Measurements from ENCODE around the gene FAM221A.
"Not testable (repeated sequence)": the region's sequence is repeated elsewhere in the genome, so short reads cannot be mapped to it uniquely, and the experiment has no call there.

Gene FAM221A

GRCh38 chr7:23709081-23709750, 29.2 kb downstream of the FAM221A start:
- no peak for DNase-seq (ENCODE audit: low read depth)

- DNase-seq (ENCODE audit: low read depth): no peak
Measured at GRCh38 chr7:23710000-23710399, 30.0 kb downstream of the FAM221A start, which contains the start of gene STK31. STK31 (plus strand) TSS chr7:23710219; CDS start chr7:23710286, 67 bp downstream.

GRCh38 chr7:23712368-23713284, 32.6 kb downstream of the FAM221A start:
- no peak for DNase-seq (ENCODE audit: low read depth)

DNA sequence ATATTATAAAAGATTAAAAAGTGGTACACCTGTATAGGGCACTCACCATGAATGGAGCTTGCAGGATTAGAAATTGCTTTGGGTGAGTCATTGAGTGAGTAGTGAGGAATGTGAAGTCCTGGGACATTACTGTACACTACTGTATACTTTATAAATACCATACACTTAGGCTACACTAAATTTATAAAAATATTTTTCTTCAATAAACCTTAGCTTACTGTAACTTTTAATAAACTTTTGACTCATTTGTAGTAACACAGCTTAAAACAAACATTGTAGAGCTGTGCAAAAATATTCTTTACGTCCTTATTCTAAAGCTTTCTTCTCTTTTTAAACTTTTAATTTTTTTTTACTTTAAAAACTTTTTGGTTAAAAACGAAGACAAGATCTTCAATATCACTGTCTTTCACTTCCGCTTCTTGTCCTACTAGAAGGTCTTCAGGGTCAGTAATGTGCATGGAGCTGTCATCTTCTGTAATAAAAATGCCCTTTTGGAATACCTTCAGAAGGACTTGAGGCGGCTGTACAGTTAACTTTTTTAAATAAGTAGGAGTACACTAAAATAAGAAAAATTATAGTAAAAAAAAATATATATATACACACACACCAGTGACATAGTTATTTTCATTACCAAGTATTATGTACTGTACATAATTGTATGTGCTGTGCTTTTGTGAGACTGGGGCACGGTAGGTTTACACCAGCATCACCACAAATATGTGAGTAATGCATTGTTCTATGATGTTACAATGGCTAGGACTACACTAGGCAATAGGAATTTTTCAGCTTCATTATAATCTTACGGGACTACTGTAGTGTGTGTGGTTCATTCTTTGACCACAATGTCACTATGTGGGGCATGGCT, 33.5 kb downstream of the FAM221A start:
- DNase-seq (ENCODE audit: low read depth): no peak

GRCh38 chr7:23714150-23714464, 34.1 kb downstream of the FAM221A start:
- DNase-seq (ENCODE audit: low read depth): no peak

- DNase-seq (ENCODE audit: low read depth): no peak
Measured at GRCh38 chr7:23714579-23714978, 34.6 kb downstream of the FAM221A start.

GRCh38 chr7:23715099-23715498, 35.1 kb downstream of the FAM221A start:
- no peak for DNase-seq (ENCODE audit: low read depth)

GRCh38 chr7:23717788-23718187, 37.8 kb downstream of the FAM221A start:
- DNase-seq (ENCODE audit: low read depth): no peak

DNA sequence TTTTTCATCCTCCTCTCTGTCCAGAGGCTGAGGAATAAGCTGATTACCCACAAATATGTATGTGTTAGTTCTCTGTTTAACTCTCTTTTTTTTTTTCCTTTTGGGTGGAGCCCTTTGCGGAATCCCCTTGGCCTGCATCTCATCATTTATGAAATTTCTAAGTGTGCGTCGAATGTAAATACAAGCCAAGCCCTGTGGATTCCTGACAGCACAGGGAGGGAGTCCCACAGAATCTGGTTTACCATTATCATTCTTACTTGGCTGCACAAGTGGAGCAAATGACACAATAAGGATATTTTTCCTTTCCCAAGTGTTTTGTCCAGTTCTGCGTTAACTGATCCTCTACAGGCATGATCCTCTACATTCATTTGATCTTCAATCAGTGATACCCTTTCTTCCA, 41.5 kb downstream of the FAM221A start:
- DNase-seq (ENCODE audit: low read depth): no peak

GRCh38 chr7:23722587-23723216, 42.7 kb downstream of the FAM221A start:
- not testable (repeated sequence) for DNase-seq (ENCODE audit: low read depth)

- DNase-seq (ENCODE audit: low read depth): not testable (repeated sequence)
Measured at GRCh38 chr7:23724113-23724512, 44.1 kb downstream of the FAM221A start.

DNA sequence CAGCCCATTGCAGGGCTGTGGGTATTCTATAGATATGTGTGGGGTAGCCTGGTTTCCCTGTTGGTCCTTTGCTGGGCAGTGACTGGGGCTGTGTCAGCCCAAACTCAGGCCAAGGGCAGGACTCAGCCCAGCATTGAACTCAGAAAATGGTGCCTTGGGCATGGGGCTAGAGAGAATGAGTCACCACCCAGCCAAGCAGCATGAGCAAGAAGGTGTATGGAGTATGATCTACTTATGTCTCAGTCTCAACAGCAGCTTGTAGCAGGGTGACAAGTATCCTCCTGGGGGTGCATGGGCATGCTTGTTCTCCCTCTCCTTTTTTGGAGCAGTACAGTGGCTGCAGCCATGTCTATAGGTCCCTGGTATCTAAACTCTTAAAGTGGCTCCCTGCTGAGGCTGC, 62.1 kb downstream of the FAM221A start:
- no peak for DNase-seq (ENCODE audit: low read depth)

- no peak for DNase-seq (ENCODE audit: low read depth)
Measured at GRCh38 chr7:23743226-23743625, 63.2 kb downstream of the FAM221A start.

DNA sequence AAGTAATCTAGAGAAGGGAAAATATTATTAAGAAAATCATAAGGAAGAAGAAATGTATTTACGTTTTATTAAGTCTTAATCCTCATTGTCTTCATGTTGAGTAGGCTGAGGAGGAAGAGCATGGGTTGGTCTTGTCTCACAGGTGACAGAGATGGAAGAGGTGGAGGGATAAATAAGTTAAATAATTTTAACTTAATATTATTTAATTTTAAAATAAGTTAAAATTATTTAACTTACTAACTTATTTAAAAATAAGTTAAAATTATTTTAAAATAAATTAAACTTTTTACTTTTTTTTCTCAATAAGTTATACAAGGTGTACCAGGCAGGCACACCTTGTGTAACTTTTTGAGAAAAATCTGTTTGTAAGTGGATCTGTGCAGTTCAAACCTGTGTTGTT, 66.6 kb downstream of the FAM221A start:
- no peak for DNase-seq (ENCODE audit: low read depth)

DNA sequence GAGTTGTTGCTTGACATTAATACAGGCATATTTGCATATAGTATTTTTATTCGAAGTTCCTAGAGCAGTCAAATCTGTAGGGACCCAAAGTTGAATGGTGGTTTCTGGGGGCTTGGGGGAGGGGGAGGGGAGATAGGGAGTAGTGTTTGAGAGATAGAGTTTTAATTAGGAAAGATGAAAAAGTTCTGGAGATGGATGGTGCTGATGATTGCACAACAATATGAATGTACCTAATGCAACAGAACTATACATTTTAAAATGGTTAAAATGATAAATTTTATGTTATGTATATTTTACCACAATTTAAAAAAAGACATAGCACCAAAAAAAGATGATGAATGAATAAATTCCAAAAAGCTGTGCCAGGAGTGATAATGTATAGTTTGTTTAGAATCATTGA, 71.9 kb downstream of the FAM221A start:
- DNase-seq (ENCODE audit: low read depth): no peak
